ENCODE data around the gene CKM.

- TF ChIP-seq POLR2AphosphoS5 (IDR thresholded peaks at IDR 0.05; ENCODE audit: insufficient read depth in 1 of 2, low read depth in 1 of 2), result no peak
- TF ChIP-seq, protein P1, sequence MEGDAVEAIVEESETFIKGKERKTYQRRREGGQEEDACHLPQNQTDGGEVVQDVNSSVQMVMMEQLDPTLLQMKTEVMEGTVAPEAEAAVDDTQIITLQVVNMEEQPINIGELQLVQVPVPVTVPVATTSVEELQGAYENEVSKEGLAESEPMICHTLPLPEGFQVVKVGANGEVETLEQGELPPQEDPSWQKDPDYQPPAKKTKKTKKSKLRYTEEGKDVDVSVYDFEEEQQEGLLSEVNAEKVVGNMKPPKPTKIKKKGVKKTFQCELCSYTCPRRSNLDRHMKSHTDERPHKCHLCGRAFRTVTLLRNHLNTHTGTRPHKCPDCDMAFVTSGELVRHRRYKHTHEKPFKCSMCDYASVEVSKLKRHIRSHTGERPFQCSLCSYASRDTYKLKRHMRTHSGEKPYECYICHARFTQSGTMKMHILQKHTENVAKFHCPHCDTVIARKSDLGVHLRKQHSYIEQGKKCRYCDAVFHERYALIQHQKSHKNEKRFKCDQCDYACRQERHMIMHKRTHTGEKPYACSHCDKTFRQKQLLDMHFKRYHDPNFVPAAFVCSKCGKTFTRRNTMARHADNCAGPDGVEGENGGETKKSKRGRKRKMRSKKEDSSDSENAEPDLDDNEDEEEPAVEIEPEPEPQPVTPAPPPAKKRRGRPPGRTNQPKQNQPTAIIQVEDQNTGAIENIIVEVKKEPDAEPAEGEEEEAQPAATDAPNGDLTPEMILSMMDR (IDR thresholded peaks at IDR 0.05), result no peak
- no peak for TF ChIP-seq POLR2A (IDR thresholded peaks at IDR 0.05)
Observed at GRCh38 chr19:45262570-45262969, 60.1 kb downstream of the CKM start.

All from vagina (tissue), 2 donors.